BJ (cell line): ENCODE measurements around the gene SCAPER. TPM values are rescaled to one million over a fixed set of nuclear protein-coding genes. Genes with fewer than 3 reads are reported as not detected.

Source experiments
- CTCF ChIA-PET: fragments of 350-600 bp; formaldehyde crosslinking; extraction: SDS; loops from one replicate; lab custom pipeline; 2021; ENCODE audit warnings: antibody characterized with exemption, inconsistent platforms; lab: Yijun Ruan, JAX
- POLR2A ChIA-PET: fragments of 300-600 bp; sonication (Branson Sonifier 250); formaldehyde crosslinking; extraction: SDS; loops from one replicate; lab custom pipeline; 2021; ENCODE audit warnings: antibody characterized with exemption; lab: Charles Lee
- DNase-seq: peaks from one replicate; pipeline ENCODE4 v3.0.0-alpha.2; 2011; ENCODE audit warnings: low read depth
- H3K27me3 ChIP-seq: 2 replicates; pipeline ENCODE4 v1.6.0; 2011; ENCODE audit warnings: low read length; ENCODE audit not compliant: control insufficient read depth, insufficient read depth
- H3K36me3 ChIP-seq: 2 replicates; pipeline ENCODE4 v1.5.1; 2011; ENCODE audit warnings: low read length; ENCODE audit not compliant: control insufficient read depth, insufficient read depth
- H3K4me3 ChIP-seq: 2 replicates; pipeline ENCODE4 v1.5.1; 2011; ENCODE audit warnings: low read depth, mild to moderate bottlenecking, control low read depth, low read length
- CTCF ChIP-seq: IDR thresholded peaks from 2 replicates; pipeline ENCODE4 v1.5.1; 2011; ENCODE audit warnings: low read depth, mild to moderate bottlenecking, control low read depth, inconsistent platforms, low read length, moderate library complexity; ENCODE audit not compliant: insufficient read depth
- polyA plus RNA-seq: library from polyadenylated mRNA; depleted of rRNA; stranded (reverse); fragments of >200 nt; gene quantifications from 2 replicates; pipeline ENCODE4 v1.2.3, GENCODE V29; 2011

The SCAPER gene
- polyA plus RNA-seq, 1 experiment = 2.3 TPM

GRCh38 chr15:76335307-76336253, 569.6 kb downstream of the SCAPER start:
- no peak for DNase-seq
- no peaks in the 10 kb centered on the region for H3K27me3 ChIP-seq
- no peak for TF ChIP-seq CTCF
- peak overlapping the region; percentile 37 for H3K4me3 ChIP-seq
- peaks cover 5% of the 10 kb centered on the region; the same call in 1 of the 2 replicates for H3K36me3 ChIP-seq
- POLR2A ChIA-PET = interaction anchor here (0.5 to 0.8 kb wide), 5 partner anchors 12 to 543 kb away, joined by 3 to 4 read pairs (median 3); no protein-coding TSS in a partner anchor
- CTCF ChIA-PET = interaction anchor here (0.6 to 2.4 kb wide), 12 partner anchors 11 to 1718 kb away, joined by 3 to 14 read pairs (median 3); no protein-coding TSS in a partner anchor

GRCh38 chr15:76334438-76335306, 570.5 kb downstream of the SCAPER start:
- Histone ChIP-seq H3K4me3 (no peak overlapping the region), H3K36me3 (peaks cover 3% of the 10 kb centered on the region; the same call in 1 of the 2 replicates), H3K27me3 (no peaks in the 10 kb centered on the region)
- DNase-seq = no peak
- CTCF ChIA-PET = interaction anchor here (1.3 to 2.4 kb wide), 4 partner anchors 12 to 99 kb away, joined by 3 to 14 read pairs (median 4); no protein-coding TSS in a partner anchor
- POLR2A ChIA-PET = no interaction called here
- no peak for TF ChIP-seq CTCF

GRCh38 chr15:76333720-76334437, 571.3 kb downstream of the SCAPER start:
- H3K27me3 ChIP-seq = no peaks in the 10 kb centered on the region
- DNase-seq = no peak
- H3K36me3 ChIP-seq = peaks cover 2% of the 10 kb centered on the region; the same call in 1 of the 2 replicates
- POLR2A ChIA-PET = no interaction called here
- peak; percentile 36 for TF ChIP-seq CTCF
- H3K4me3 ChIP-seq = no peak overlapping the region
- CTCF ChIA-PET = interaction anchor here (1.2 to 1.5 kb wide), 5 partner anchors 11 to 185 kb away, joined by 3 to 4 read pairs (median 3); no protein-coding TSS in a partner anchor

GRCh38 chr15:76333309-76333708, 571.8 kb downstream of the SCAPER start:
- Histone ChIP-seq H3K27me3 (no peaks in the 10 kb centered on the region), H3K36me3 (peaks cover 2% of the 10 kb centered on the region; the same call in 1 of the 2 replicates), H3K4me3 (no peak overlapping the region)
- POLR2A ChIA-PET = no interaction called here
- CTCF ChIA-PET = interaction anchor here (1.2 to 1.5 kb wide), 6 partner anchors 9 to 185 kb away, joined by 3 to 4 read pairs (median 3); no protein-coding TSS in a partner anchor
- DNase-seq = no peak
- no peak for TF ChIP-seq CTCF
